Fibroblast of villous mesenchyme (primary cell): Measurements from ENCODE around the gene EMX2. TPM values are rescaled to one million over a fixed set of nuclear protein-coding genes. Genes with fewer than 3 reads are reported as not detected.
"Not testable (repeated sequence)": the region's sequence is repeated elsewhere in the genome, so short reads cannot be mapped to it uniquely, and the experiment has no call there.

ENCODE experiments used
- DNase-seq: peaks from one replicate; pipeline ENCODE4 v3.0.0-alpha.2; 2010; ENCODE audit warnings: low read depth
- H3K4me3 ChIP-seq: 2 replicates; pipeline ENCODE4 v1.5.1; 2011; ENCODE audit warnings: low read depth, mild to moderate bottlenecking, low read length
- CTCF ChIP-seq: IDR thresholded peaks from 2 replicates; pipeline ENCODE4 v1.5.1; 2012; ENCODE audit warnings: low read depth, mild to moderate bottlenecking, low read length; ENCODE audit not compliant: insufficient read depth
- total RNA-seq: library from RNA; depleted of rRNA; stranded (reverse); fragments of >200 nt; gene quantifications from 2 replicates; pipeline ENCODE4 v1.2.3, GENCODE V29; 2012

The EMX2 gene
- total RNA-seq, 1 donor: 10.8 TPM

- DNase-seq: no peak
- H3K4me3 ChIP-seq: no peak overlapping the region
- TF ChIP-seq CTCF: no peak
These were observed 41.0 kb upstream of the EMX2 start for GRCh38 chr10:117501460-117502035.

GRCh38 chr10:117502421-117503243, 39.9 kb upstream of the EMX2 start:
- H3K4me3 ChIP-seq: no peak overlapping the region
- DNase-seq: no peak
- no peak for TF ChIP-seq CTCF

GRCh38 chr10:117503244-117504205, 39.0 kb upstream of the EMX2 start:
- peak; percentile 70 for DNase-seq
- no peak overlapping the region for H3K4me3 ChIP-seq
- no peak for TF ChIP-seq CTCF

GRCh38 chr10:117504562-117504961, 38.0 kb upstream of the EMX2 start:
- no peak overlapping the region for H3K4me3 ChIP-seq
- DNase-seq: no peak
- TF ChIP-seq CTCF: no peak

- DNase-seq: not testable (repeated sequence)
These were observed 35.5 kb upstream of the EMX2 start for GRCh38 chr10:117507081-117507480.

GRCh38 chr10:117509573-117509972, 33.0 kb upstream of the EMX2 start:
- TF ChIP-seq CTCF: no peak
- H3K4me3 ChIP-seq: no peak overlapping the region
- no peak for DNase-seq

More at GRCh38 chr10:117507081-117507480, 35.5 kb upstream of the EMX2 start:
- not testable (repeated sequence) for H3K4me3 ChIP-seq
